Neural cell (in vitro differentiated cells): ENCODE results near the gene ADGRL1.
"Not testable (repeated sequence)": the region's sequence is repeated elsewhere in the genome, so short reads cannot be mapped to it uniquely, and the experiment has no call there.

Experiments
- CTCF ChIP-seq: fragments of 450-650 bp; IDR thresholded peaks from 2 replicates; pipeline ENCODE4 v1.5.1; 2014; ENCODE audit warnings: antibody characterized with exemption, mild to moderate bottlenecking, moderate library complexity; ENCODE audit not compliant: poor library complexity, severe bottlenecking
- EZH2 ChIP-seq: fragments of 200-600, 300-800 bp; shearing (Covaris generic), sonication (generic); IDR thresholded peaks from 2 replicates; pipeline ENCODE4 v1.6.1; 2014; ENCODE audit warnings: antibody characterized with exemption, low read length, borderline replicate concordance, mild to moderate bottlenecking; ENCODE audit not compliant: insufficient read depth, poor library complexity, severe bottlenecking

GRCh38 chr19:14228446-14229071, 22.6 kb upstream of the ADGRL1 start:
- TF ChIP-seq CTCF, EZH2: not testable (repeated sequence)
